Naive thymus-derived CD8-positive, alpha-beta T cell (primary cell): ENCODE data around the gene PLXNA2. TPM values are rescaled to one million over a fixed set of nuclear protein-coding genes. Genes with fewer than 3 reads are reported as not detected.

Experiments
- ATAC-seq, 2 donors: fragments of 150-1000 bp; cut with Tn5 transposase in 1 of 2; sonication (Bioruptor Pico), chemical (Tn5 transposase) in 1 of 2; 1 replicate in 1 of 2; 2 replicates in 1 of 2; pipeline ENCODE4 v1.10.0; 2021; ENCODE audit warnings: mild to moderate bottlenecking in 2 of 2, moderate library complexity in 2 of 2
- POLR2A ChIA-PET: fragments of 350-600 bp; sonication (Branson Sonifier 250); formaldehyde crosslinking; loops from one replicate; lab custom pipeline; 2021; ENCODE audit warnings: antibody characterized with exemption; lab: Charles Lee
- DNase-seq, 10 donors: peaks; one replicate each; pipeline versions ENCODE4 v3.0.0 to v3.0.0-alpha.2; 2020 to 2022
- H3K27ac Mint-ChIP-seq, 10 donors: one replicate each; pipeline ENCODE4 v1.8.0; 2020 to 2022; ENCODE audit warnings: mild to moderate bottlenecking in 10 of 10, mixed read lengths in 10 of 10, moderate library complexity in 4 of 10, inconsistent platforms in 1 of 10
- H3K27me3 Mint-ChIP-seq, 5 donors: one replicate each; pipeline ENCODE4 v1.8.0; 2021 to 2022; ENCODE audit warnings: mixed read lengths in 5 of 5
- H3K36me3 Mint-ChIP-seq, 3 donors: one replicate each; pipeline ENCODE4 v1.8.0; 2020 to 2022; ENCODE audit warnings: mixed read lengths in 3 of 3, mild to moderate bottlenecking in 2 of 3, inconsistent platforms in 1 of 3
- H3K4me1 Mint-ChIP-seq, 4 donors: one replicate each; pipeline ENCODE4 v1.8.0; 2021 to 2022; ENCODE audit warnings: mixed read lengths in 4 of 4
- H3K4me3 Mint-ChIP-seq, 10 donors: one replicate each; pipeline ENCODE4 v1.8.0; 2020 to 2022; ENCODE audit warnings: mild to moderate bottlenecking in 10 of 10, mixed read lengths in 10 of 10, moderate library complexity in 6 of 10, inconsistent platforms in 1 of 10
- H3K9me3 Mint-ChIP-seq, 9 donors: one replicate each; pipeline ENCODE4 v1.8.0; 2020 to 2022; ENCODE audit warnings: mixed read lengths in 9 of 9, mild to moderate bottlenecking in 3 of 9, inconsistent platforms in 1 of 9, moderate library complexity in 1 of 9
- polyA plus RNA-seq, 3 donors: library from polyadenylated mRNA; unstranded; fragments of 300-500 nt; fragmentation: Illumina TruSeq; gene quantifications; one replicate each; pipeline ENCODE4 v1.2.3, GENCODE V29; 2021
- total RNA-seq, 8 experiments: library from RNA in 2 of 8; stranded (reverse) in 2 of 8; gene quantifications; one replicate each; pipeline ENCODE4 v1.2.3 and lab custom pipeline; 2021 to 2026

PLXNA2 gene
- total and polyA plus RNA-seq, 5 experiments from 2014 or later, result 0.06 to 7.7 (median 0.14) TPM

- Mint-ChIP-seq H3K9me3 (no peaks in the 10 kb centered on the region), H3K27ac (no peak overlapping the region), H3K4me3 (no peak overlapping the region), H3K36me3 (no peaks in the 10 kb centered on the region), H3K27me3 (peaks cover 5 to 23% (median 11%) of the 10 kb centered on the region in 5 donors), H3K4me1 (peaks cover 13 to 25% (median 15%) of the 10 kb centered on the region in 4 donors)
- ATAC-seq (no peak), DNase-seq (no peak)
- POLR2A ChIA-PET, result interaction anchor here (0.6 kb wide), 1 partner anchor 25 kb away, joined by 7 read pairs; no protein-coding TSS in a partner anchor
Observed at GRCh38 chr1:208185801-208186231, 58.4 kb downstream of the PLXNA2 start.

- peaks cover 5 to 23% (median 11%) of the 10 kb centered on the region in 5 donors for H3K27me3 Mint-ChIP-seq
- no peaks in the 10 kb centered on the region for H3K36me3 Mint-ChIP-seq
- no peaks in the 10 kb centered on the region for H3K9me3 Mint-ChIP-seq
- DNase-seq, result no peak
- H3K4me3 Mint-ChIP-seq, result no peak overlapping the region
- peaks cover 13 to 25% (median 15%) of the 10 kb centered on the region in 4 donors for H3K4me1 Mint-ChIP-seq
- no peak for ATAC-seq
- no peak overlapping the region for H3K27ac Mint-ChIP-seq
- POLR2A ChIA-PET, result interaction anchor here (0.6 kb wide), 1 partner anchor 26 kb away, joined by 7 read pairs; no protein-coding TSS in a partner anchor
Observed at GRCh38 chr1:208184966-208185654, 59.1 kb downstream of the PLXNA2 start.

- DNase-seq, result no peak
- H3K4me3 Mint-ChIP-seq, result no peak overlapping the region
Observed at GRCh38 chr1:208183977-208184911, 59.9 kb downstream of the PLXNA2 start.

GRCh38 chr1:208182880-208183645 is 61.1 kb downstream of the PLXNA2 start:
- H3K9me3 Mint-ChIP-seq, result no peaks in the 10 kb centered on the region

More at GRCh38 chr1:208183977-208184911, 59.9 kb downstream of the PLXNA2 start:
- Mint-ChIP-seq H3K27ac (no peak overlapping the region), H3K9me3 (no peaks in the 10 kb centered on the region), H3K27me3 (peaks cover 5 to 23% (median 11%) of the 10 kb centered on the region in 5 donors), H3K4me1 (peaks cover 8 to 20% (median 11%) of the 10 kb centered on the region in 4 donors), H3K36me3 (no peaks in the 10 kb centered on the region)
- POLR2A ChIA-PET, result no interaction called here
- ATAC-seq, result no peak

GRCh38 chr1:208181364-208181763 is 62.8 kb downstream of the PLXNA2 start:
- no peak for DNase-seq
- Mint-ChIP-seq H3K4me1 (peaks cover 0 to 7% (median 3%) of the 10 kb centered on the region in 4 donors), H3K27ac (no peak overlapping the region), H3K36me3 (no peaks in the 10 kb centered on the region), H3K4me3 (no peak overlapping the region), H3K27me3 (peaks cover 4 to 23% (median 11%) of the 10 kb centered on the region in 5 donors), H3K9me3 (no peaks in the 10 kb centered on the region)
- POLR2A ChIA-PET, result no interaction called here
- ATAC-seq, result no peak

More at GRCh38 chr1:208182880-208183645, 61.1 kb downstream of the PLXNA2 start:
- ATAC-seq, result no peak
- Mint-ChIP-seq H3K36me3 (no peaks in the 10 kb centered on the region), H3K4me3 (no peak overlapping the region), H3K4me1 (peaks cover 2 to 8% (median 5%) of the 10 kb centered on the region in 4 donors), H3K27ac (no peak overlapping the region), H3K27me3 (peaks cover 5 to 23% (median 11%) of the 10 kb centered on the region in 5 donors)
- POLR2A ChIA-PET, result no interaction called here
- DNase-seq, result no peak

GRCh38 chr1:208180421-208180820 is 63.8 kb downstream of the PLXNA2 start:
- ATAC-seq, result no peak
- Mint-ChIP-seq H3K4me3 (no peak overlapping the region), H3K27ac (no peak overlapping the region), H3K27me3 (peaks cover 0 to 15% (median 7%) of the 10 kb centered on the region in 5 donors), H3K36me3 (no peaks in the 10 kb centered on the region), H3K4me1 (no peaks in the 10 kb centered on the region), H3K9me3 (no peaks in the 10 kb centered on the region)
- no peak for DNase-seq
- POLR2A ChIA-PET, result no interaction called here

- POLR2A ChIA-PET, result no interaction called here
- no peak overlapping the region for H3K4me3 Mint-ChIP-seq
- no peaks in the 10 kb centered on the region for H3K4me1 Mint-ChIP-seq
- no peak overlapping the region for H3K27ac Mint-ChIP-seq
- ATAC-seq (no peak), DNase-seq (no peak)
- no peaks in the 10 kb centered on the region for H3K36me3 Mint-ChIP-seq
- H3K9me3 Mint-ChIP-seq, result no peaks in the 10 kb centered on the region
- peaks cover 0 to 13% (median 7%) of the 10 kb centered on the region in 5 donors for H3K27me3 Mint-ChIP-seq
Observed at GRCh38 chr1:208179961-208180409, 64.2 kb downstream of the PLXNA2 start.

- peaks cover 0 to 13% (median 7%) of the 10 kb centered on the region in 5 donors for H3K27me3 Mint-ChIP-seq
- no peaks in the 10 kb centered on the region for H3K36me3 Mint-ChIP-seq
- no peak overlapping the region for H3K4me3 Mint-ChIP-seq
- no peak for DNase-seq
- ATAC-seq, result no peak
- no peak overlapping the region for H3K27ac Mint-ChIP-seq
- H3K9me3 Mint-ChIP-seq, result no peaks in the 10 kb centered on the region
- H3K4me1 Mint-ChIP-seq, result no peaks in the 10 kb centered on the region
- POLR2A ChIA-PET, result no interaction called here
Observed at GRCh38 chr1:208179263-208179816, 64.8 kb downstream of the PLXNA2 start.

GRCh38 chr1:208178091-208178529 is 66.1 kb downstream of the PLXNA2 start:
- ATAC-seq, result no peak
- DNase-seq, result no peak
- no peak overlapping the region for H3K4me3 Mint-ChIP-seq
- H3K4me1 Mint-ChIP-seq, result no peaks in the 10 kb centered on the region
- H3K36me3 Mint-ChIP-seq, result no peaks in the 10 kb centered on the region
- no peak overlapping the region for H3K27ac Mint-ChIP-seq
- H3K27me3 Mint-ChIP-seq, result peaks cover 0 to 11% (median 7%) of the 10 kb centered on the region in 5 donors
- POLR2A ChIA-PET, result no interaction called here
- no peaks in the 10 kb centered on the region for H3K9me3 Mint-ChIP-seq

GRCh38 chr1:208177656-208178055 is 66.5 kb downstream of the PLXNA2 start:
- Mint-ChIP-seq H3K27me3 (peaks cover 0 to 7% (median 2%) of the 10 kb centered on the region in 5 donors), H3K36me3 (no peaks in the 10 kb centered on the region), H3K27ac (no peak overlapping the region), H3K4me3 (no peak overlapping the region), H3K9me3 (no peaks in the 10 kb centered on the region), H3K4me1 (no peaks in the 10 kb centered on the region)
- ATAC-seq (no peak), DNase-seq (no peak)
- POLR2A ChIA-PET, result no interaction called here

- no peak overlapping the region for H3K27ac Mint-ChIP-seq
Observed at GRCh38 chr1:208176649-208177048, 67.5 kb downstream of the PLXNA2 start.

GRCh38 chr1:208175508-208175895 is 68.7 kb downstream of the PLXNA2 start:
- H3K27ac Mint-ChIP-seq, result no peak overlapping the region
- ATAC-seq, result no peak
- H3K27me3 Mint-ChIP-seq, result peaks cover 0 to 2% (median 0%) of the 10 kb centered on the region in 5 donors
- POLR2A ChIA-PET, result no interaction called here
- H3K36me3 Mint-ChIP-seq, result no peaks in the 10 kb centered on the region
- no peak for DNase-seq
- no peaks in the 10 kb centered on the region for H3K4me1 Mint-ChIP-seq
- no peak overlapping the region for H3K4me3 Mint-ChIP-seq
- H3K9me3 Mint-ChIP-seq, result no peaks in the 10 kb centered on the region

More at GRCh38 chr1:208176649-208177048, 67.5 kb downstream of the PLXNA2 start:
- no peaks in the 10 kb centered on the region for H3K4me1 Mint-ChIP-seq
- no peak overlapping the region for H3K4me3 Mint-ChIP-seq
- POLR2A ChIA-PET, result no interaction called here
- no peaks in the 10 kb centered on the region for H3K9me3 Mint-ChIP-seq
- H3K27me3 Mint-ChIP-seq, result peaks cover 0 to 2% (median 0%) of the 10 kb centered on the region in 5 donors
- no peak for ATAC-seq
- DNase-seq, result no peak
- no peaks in the 10 kb centered on the region for H3K36me3 Mint-ChIP-seq
